NCI-H82 (cell line): Measurements from ENCODE around the gene KRT7.

Experiments used
- DNase-seq: peaks from one replicate; lab custom pipeline; 2025; lab: John Stamatoyannopoulos, UW

The KRT7 gene

DNA sequence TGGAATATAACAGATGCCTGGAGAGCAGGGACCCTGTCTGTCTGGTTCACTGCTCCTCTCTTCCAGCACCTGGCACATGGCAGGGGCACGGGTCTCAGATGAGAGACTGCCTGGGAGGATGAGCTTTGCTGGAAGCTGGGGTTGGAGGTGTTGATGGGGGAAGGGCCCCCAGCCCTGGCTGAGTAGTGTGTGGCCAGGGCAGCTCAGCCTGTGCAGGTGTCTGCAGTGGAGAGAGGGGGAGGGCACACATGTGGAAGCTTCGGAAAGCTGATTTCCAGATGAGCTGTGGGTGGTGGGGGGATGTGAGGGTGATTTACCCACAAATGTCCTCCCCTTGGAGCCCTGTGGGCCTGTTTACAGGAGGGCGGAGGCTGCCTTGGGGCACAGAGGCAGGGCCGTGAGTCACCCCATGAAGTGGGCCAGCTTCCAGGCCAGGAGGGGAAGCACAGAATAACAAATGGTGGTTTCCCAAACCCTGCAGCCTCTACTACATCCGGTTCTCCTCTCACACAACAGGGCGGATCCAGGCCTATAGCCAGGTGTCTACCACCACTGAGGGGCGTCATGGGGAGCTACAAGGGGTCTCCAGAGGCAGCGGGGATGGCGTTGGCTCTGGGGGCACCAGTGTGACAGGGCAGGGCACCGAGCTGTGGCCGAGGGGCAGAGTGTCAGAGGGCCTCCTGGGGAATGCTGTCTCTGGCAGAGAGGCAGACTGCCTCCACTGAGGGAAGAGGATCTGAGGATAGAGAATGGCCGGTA, 11.0 kb downstream of the KRT7 start:
- DNase-seq = peak; percentile 23

DNA sequence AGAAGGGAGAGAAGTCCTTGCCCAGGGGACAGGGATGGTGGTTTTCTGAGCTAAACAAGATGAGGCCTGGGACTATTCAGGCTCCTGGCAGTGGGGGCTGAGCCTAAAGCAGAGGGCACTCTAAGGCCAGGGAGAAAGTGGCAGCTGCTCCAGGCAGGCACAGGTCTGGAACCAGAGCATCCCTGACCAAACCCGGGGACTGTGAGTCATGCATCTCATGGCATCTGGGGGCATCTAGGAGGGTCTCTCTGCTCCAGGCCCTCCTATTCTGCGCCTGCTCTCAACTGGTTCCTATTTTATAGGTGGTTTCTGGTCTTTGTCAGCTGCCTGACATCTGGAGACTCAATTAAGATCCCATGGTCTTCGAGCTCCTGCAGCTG, 11.6 kb downstream of the KRT7 start:
- DNase-seq = no peak

DNA sequence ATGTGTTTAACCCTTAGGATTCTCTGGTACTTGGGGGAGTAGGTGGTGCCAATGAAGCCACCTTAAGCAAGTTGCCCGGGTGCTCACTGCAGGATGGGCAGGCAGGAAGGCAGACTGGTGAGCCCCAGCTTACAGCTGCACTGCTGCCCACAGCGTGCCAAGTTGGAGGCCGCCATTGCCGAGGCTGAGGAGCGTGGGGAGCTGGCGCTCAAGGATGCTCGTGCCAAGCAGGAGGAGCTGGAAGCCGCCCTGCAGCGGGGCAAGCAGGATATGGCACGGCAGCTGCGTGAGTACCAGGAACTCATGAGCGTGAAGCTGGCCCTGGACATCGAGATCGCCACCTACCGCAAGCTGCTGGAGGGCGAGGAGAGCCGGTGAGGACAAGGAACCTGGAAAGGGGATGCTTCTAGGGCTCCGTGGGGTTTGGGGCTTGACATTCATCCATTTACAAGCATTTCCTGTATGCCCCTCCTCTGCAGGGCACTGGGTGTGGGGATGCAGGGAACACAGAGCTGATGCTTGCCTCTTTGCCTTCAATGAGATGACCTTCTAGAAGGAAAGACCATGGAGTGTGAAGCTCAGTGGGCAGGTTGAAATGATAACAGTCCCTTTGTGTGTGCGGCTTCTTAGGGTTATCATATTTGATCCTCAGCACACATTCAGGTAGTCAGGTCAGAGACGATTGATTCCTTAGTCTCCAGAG, 12.4 kb downstream of the KRT7 start:
- no peak for DNase-seq

DNA sequence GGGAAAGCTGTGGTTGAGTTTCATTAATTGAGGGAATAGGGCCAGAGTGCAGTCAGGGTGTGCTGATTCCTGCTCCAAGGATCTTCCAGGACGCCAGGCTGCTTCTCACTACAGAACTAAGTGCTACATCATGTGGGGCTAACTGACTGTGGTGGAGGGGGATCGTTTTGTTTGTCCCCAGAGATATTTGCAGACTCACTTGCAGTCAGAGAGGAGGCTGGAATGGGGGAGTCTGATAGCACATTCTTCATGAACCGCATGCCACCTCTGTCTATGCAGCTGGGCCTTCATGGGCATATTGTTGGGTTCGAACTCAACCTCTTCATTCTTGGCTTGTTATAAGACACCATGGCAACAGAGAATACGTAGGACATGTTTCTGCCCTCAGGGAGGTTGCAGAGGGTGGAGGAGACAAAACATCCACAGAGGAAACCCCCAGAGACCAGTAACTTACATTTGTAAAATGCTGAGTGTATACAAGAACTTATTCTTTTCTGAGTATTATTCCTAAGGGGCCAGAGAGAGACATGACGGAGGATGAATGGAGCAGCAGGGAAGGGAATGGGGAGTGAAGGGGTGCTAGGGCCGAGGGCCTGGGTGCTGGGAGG, 13.0 kb downstream of the KRT7 start:
- no peak for DNase-seq

DNA sequence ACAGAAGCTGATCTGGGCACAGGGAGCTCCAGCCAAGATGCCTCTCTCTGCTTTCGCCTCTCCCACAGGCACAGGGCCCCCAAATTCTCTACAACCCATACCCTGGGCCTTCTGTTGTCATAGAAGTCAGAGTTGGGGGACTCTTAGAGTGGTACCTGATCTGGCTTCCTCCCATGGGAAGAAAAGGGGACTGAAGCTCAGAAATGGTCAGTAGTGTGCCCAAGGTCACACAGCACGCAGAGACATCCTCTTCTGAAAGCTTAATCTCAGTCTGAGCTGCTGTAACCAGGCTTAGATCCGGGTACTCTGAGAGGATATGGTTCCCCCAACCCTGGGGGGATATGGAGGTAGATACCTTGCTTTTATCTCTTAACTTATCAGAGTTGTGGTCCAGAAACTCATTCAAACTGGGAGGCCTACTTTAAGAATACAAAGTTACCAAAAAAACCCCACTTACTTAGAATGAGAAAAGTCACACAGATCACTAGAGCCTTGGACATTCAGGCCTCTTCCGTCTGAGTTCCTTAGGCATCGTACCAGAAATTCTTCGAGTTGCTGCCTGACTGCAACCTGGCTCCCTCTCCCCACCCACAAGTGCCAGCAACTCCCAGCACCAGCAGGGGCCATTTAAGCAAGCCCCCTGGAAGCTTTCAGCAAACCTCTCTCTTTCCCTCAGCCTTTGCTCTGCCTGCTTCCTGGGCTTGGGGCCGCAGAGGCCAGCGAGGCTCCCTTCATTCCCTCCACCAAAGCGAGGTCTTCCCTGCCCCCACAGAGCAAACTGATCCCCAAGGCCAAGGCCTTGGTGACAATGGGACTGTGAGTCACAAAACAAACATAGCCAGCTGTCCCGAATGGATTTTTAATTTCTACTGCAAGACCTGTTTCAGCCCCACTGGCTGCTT, 13.9 kb downstream of the KRT7 start:
- peak; percentile 69 for DNase-seq

DNA sequence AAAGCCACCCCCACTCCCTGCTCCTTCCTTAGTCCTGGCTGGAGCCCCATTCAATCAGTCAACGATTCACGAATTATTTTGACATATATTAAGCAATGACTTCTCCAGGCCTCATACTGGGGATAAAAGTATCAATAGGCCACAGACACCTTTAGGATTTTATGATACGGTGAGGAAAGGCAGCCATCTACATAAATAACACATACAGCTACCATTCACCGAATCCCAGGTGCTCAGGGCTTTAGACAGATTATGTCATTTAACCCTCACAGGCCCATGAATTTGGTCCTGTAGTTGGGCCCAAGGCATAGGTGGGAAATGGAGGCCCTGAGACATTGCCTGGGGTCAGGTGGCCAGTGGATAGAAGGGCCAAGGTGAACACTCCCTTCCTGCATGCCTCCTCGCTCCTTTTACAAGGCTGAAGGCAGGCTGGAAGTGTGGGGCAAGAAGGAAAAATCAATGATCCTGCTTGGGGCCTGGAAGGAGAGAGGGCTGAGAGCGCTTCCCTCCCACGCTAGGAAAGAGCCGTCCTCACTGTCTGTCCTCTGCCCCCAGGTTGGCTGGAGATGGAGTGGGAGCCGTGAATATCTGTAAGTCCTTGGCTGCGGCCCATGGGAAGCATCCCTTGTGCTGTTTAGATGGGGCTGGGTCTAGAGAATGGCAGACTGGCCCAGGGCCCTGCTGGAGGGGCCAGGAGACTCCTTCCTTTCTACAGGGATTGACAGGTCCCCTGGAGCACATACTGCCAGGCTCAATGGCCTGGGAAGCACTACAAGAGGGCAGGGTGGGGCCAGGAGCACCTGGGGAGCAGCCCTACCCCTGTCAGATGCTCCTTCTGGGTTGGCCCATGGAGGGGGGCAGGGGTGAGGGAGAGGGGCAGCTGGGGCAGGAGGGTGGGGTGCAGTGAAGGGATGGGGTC, 14.8 kb downstream of the KRT7 start:
- peak; percentile 49 for DNase-seq

DNA sequence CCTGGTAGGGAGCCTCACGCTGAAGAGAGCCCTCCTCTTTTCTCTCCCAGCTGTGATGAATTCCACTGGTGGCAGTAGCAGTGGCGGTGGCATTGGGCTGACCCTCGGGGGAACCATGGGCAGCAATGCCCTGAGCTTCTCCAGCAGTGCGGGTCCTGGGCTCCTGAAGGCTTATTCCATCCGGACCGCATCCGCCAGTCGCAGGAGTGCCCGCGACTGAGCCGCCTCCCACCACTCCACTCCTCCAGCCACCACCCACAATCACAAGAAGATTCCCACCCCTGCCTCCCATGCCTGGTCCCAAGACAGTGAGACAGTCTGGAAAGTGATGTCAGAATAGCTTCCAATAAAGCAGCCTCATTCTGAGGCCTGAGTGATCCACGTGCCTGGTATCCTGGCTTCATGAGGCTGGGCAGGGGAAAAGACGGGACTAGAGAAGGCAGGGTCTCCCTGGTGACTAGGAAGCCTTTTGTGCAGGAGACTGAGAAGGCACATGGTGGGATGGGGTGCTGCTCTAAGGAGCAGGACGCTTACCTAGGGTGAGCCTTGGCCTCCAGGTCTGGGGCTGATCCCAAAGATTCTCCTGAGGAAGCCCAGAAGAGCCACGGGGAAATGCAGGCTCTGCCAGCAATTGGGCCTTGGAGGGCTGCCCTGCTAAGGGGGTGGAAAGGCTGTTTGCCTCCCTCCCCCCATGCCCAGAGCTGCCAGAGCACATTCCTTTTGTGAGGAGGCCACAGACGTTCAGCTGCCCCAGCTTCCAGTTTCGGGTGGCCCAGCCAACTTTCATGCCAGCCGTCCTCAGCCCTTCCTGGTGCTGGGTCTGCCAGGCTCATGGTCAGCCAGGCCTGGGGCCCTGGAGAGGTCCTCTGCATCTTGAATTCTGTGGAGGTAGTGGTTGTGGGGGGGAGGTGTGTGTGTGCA, 15.8 kb downstream of the KRT7 start:
- no peak for DNase-seq

DNA sequence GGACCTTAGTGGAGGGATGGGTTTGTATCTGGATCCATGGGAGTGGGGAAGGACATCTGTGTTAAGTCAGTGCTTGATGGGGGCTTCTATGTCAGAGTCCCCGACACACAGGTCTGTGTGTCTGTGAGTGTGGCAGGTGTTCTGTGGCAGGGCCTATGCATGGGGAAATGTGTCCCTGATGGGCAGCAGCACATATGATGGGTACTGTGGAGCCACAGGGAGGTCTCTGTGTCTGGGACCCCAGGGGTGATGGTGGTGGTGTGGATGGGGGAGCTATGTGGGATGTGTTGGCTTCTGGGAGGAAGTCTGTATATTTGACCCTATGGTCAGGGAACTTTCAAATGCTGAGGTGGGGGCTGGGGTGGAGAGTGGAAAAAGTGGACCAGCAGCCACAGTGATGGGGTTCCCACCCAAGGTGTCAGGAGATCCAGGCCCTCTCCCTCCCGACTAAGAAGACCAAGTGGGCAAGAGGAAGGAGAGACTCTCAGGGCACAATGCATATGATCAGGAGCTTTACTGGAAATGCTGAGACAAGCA, 16.5 kb downstream of the KRT7 start:
- no peak for DNase-seq

DNA sequence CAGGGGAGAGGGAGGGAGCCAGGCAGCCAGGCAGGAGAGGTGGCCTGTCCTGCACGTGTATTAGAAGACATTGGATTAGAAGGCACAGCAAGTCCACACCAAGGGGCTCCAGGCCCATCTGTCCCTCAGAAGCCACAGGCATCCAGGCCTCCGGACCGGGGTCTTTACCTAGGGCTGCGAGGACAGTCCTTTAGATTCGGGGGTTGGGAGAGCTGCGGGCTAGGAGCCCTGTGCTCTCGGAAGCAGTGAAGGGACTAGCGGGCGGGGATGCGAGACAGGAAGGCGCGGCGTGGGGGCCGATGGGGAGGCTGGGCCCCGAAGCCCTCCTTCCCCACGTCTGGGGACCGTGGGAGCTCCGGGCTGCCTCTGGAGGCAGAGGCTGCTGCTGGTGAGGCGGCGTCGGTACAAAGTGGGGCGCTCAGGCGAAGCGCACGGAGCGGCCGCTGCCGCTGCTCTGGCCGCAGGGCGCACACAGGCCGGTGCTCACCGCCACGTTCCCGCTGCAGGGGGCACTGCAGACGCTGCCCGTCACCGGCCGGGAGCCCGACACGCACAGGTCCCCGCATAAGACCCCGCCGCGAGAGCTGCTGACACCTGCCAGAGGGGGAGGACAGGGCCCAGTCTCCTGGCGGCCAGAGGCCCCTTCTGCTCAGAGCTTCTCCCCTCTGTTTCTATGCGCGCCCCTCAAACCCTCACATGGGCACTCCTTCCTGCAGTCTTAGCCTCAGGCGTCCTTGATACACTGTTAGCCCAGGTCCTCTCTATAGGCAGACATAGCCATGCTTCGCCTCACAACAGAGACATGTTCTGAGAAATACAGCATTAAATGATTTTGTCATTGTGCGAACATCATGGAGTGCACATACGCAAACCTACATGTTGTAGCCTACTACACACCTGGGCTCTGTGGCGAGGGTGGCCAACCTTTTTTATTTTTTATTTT, 17.3 kb downstream of the KRT7 start:
- no peak for DNase-seq

DNA sequence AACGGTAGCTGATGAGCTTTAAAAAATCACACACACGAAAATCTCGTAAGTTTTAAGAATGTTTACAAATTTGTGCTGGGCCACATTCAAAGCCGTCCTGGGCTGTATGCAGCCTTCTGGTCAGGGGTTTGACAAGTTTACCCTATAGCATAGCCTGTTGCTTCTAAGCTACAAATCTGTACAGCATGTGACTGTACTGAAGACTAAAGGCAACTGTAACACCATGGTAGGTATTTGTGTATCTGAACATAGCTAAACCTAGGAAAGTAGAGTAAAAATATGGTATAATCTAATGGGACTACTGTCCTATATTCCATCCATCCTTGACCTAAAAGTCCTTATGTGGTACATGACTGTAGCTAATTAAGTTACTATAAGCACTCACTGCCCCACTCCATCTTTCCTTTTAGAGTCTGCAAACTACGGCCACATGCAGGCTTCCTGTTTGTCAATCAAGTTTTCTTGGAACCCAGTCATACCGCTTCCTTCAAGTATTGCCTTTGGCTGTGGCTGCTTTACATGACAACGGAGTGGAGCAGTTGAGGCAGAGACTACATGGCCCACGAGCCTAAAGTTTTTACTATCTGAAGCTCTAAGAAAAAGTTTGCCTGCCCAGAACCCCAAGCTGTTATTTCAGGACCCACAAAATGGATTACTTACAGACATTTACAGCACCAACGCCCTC, 18.5 kb downstream of the KRT7 start:
- no peak for DNase-seq

DNA sequence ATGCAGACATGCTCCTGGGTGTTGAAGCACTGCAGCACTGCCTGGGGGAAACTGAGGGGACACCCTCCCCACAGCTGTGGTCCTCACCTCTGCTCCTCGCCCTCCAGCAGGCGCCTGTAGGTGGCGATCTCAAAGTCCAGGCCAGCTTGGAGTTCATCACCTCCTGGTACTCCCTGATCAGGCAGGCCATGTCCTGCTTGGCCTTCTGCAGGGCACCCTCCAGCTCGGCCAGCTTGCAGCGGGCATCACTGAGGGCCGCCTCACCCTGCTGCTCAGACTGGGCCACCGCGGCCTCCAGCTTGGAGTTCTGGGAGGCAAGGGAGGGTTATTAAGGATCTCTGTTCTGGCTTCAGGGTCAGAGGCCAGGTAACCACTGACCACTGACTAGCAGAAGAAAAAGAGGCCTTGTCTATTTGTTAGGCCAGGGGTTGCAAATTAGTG, 19.2 kb downstream of the KRT7 start:
- DNase-seq = peak; percentile 8

DNA sequence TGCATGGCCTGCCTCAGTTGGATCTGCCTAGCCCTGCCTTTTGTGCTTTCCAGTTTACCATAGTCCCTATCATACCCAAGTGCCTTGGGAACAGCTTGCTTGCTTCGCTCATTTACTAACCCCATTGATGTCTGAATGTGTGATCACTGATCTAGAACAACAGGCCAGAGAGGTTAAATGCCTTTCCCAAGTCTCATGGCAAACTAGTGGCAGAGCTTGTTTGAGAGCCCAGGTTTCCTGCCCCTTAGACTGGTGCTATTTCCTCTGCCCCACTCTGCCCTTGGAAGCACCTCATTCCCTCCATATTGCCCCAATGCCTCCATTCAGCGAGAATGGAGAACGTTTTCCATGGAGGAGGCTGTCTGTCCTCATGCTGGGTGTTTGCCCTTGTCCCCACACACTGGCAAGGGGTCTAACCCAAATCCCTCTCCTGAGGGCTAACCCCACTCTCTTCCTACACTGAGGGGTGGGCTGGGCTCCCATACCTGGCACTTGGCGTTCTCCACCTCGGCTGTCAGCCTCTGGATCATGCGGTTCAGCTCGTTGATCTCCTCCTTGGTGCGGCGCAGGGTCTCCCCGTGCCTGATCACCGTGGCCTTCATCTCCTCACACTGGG, 19.8 kb downstream of the KRT7 start:
- DNase-seq = no peak

DNA sequence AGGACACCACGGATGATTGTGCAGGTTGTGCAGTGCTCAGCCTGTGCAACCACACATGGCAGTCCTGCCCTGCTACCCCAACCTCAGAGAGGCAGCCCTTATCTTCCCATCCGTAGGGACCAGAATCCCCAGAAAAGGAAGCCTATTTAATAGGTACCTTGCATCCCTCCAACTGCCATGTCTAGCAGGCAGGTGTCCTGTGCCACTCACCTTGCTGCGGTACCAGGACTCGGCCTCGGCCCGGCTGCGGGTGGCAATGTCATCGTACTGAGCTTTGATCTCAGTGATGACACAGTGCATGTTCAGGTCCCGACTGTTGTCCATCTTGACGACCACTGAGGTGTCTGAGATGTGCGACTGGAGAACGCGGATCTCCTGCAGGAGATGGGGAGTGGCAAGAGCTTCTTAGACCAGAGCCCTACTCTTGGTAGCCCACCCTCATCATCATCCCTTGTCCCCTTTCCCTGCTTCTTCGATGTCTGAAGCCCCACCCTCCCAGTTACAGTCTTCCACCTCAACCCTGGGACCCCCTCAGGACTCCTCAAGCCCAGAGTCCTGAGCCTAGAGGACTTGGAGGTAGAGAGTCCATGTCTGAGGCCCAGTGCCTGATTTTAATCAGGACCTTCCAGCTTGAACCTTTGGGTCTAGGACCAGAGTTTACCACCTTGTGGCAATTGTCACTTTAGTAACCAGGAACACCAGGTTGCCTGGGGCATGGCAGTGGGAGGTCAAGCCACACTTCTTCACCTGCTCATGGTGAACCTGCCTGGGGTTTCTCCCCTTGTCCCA, 20.5 kb downstream of the KRT7 start:
- no peak for DNase-seq

DNA sequence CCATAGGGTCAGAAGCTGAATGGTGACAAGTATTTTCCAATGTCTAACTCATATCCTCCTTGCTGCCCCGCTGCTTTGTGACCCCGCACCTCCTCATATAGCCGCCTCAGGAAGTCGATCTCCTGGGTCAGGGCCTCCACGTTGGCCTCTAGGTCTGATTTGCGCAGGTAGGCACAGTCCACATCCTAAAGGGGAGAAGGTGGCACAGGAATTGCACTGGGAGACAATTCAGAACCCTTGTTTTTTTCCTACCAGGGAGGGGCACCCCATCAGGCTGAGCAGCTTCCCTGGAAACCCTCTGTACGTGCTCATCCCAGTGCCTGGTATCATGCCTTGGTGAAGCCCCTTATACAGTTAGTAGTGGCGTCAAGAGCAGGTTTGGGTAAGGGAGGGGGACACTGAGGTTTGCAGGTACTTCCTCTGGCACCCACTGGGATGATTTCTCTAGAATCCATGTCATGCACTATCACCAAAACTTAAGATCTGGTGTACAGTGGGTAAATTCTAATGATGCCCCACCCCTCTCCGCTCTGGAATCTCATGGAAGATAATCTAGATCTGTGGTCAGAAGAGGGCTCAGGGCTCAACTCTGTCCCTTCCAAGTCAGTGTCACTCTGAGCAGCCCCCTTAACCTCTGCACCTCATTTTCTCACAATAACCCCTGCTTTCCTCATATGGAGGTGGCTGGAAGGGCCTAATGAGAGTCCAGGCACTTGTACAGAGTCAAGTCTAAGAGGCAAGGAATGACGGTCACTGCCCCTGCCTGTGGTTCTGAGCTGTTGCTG, 21.3 kb downstream of the KRT7 start:
- no peak for DNase-seq

DNA sequence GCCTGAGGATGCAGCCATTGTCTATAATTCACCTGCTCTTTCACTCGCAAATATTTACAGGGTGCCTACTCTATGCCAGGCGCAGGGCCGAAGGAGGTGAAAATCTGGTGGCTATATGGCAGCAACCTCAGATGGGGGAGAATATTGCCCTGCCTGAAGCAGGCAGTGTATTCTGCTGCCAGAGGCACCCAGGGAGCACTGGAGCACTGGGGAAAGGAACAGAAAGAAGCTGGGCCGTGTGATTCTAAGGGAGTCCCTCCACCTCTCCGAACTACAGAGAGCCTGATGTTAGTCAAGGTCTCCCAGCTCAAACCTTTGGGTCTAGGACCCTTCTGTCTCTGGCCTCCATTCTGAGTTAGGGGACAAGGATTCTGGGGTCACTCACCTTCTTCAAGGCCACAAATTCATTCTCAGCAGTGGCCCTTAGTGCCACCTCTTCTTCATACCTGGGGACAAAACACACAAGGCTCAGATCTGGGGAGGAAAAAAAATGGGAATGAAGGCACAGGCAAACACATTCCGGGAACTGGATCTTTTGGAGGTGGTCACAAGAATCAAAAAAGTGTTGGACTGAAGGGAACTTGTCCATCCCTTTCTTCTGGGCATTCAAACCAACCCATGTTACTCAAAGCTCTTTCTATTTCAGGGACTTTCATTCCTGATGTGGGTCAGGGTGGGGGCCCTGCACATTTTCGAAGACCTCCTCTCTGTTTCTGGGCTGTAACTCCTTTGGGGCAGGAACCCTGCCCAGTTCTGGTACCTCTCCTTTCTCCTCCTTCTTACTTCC, 22.1 kb downstream of the KRT7 start:
- DNase-seq = no peak
